Neural cell (in vitro differentiated cells): ENCODE results near the gene TCF23. TPM values are rescaled to one million over a fixed set of nuclear protein-coding genes. Genes with fewer than 3 reads are reported as not detected.
"Not testable (repeated sequence)": the region's sequence is repeated elsewhere in the genome, so short reads cannot be mapped to it uniquely, and the experiment has no call there.

ENCODE experiments used
- H2AFZ ChIP-seq: fragments of 200-600, 300-800 bp; sonication (generic), shearing (Covaris generic); 2 replicates; pipeline ENCODE4 v1.6.0; 2014; ENCODE audit warnings: low read depth, mild to moderate bottlenecking, antibody characterized with exemption, low read length, moderate library complexity
- H3F3A ChIP-seq: fragments of 200-600 bp; shearing (Covaris generic); 2 replicates; pipeline ENCODE4 v1.6.1; 2016; ENCODE audit warnings: mild to moderate bottlenecking, moderate library complexity, mixed read lengths, antibody characterized with exemption, low read length; ENCODE audit not compliant: insufficient read depth, poor library complexity, severe bottlenecking
- H3K27ac ChIP-seq: fragments of 200-600, 300-800 bp; sonication (generic), shearing (Covaris generic); 2 replicates; pipeline ENCODE4 v1.5.1; 2014; ENCODE audit warnings: mild to moderate bottlenecking, low read length, moderate library complexity
- H3K27me3 ChIP-seq: fragments of 300-800, 200-600 bp; sonication (generic), shearing (Covaris generic); 2 replicates; pipeline ENCODE4 v1.6.0; 2014; ENCODE audit warnings: mild to moderate bottlenecking, low read depth, low read length, moderate library complexity; ENCODE audit not compliant: insufficient read depth
- H3K36me3 ChIP-seq: fragments of 300-800, 200-600 bp; sonication (generic), shearing (Covaris generic); 2 replicates; pipeline ENCODE4 v1.5.1; 2014; ENCODE audit warnings: mild to moderate bottlenecking, antibody characterized with exemption, low read length, moderate library complexity; ENCODE audit not compliant: insufficient read depth
- H3K4me2 ChIP-seq: fragments of 300-800, 200-600 bp; sonication (generic), shearing (Covaris generic); 2 replicates; pipeline ENCODE4 v1.6.0; 2014; ENCODE audit warnings: mild to moderate bottlenecking, low read length
- H3K4me3 ChIP-seq: fragments of 300-800, 200-600 bp; sonication (generic), shearing (Covaris generic); 2 replicates; pipeline ENCODE4 v1.5.1; 2014; ENCODE audit warnings: mild to moderate bottlenecking, low read length, moderate library complexity
- H3K79me2 ChIP-seq: fragments of 200-600 bp; shearing (Covaris generic); replicated peaks from 2 replicates; pipeline ENCODE4 v1.6.0; 2014; ENCODE audit warnings: mild to moderate bottlenecking, low read length, moderate library complexity; ENCODE audit not compliant: insufficient read depth
- H3K9ac ChIP-seq: fragments of 300-800, 200-600 bp; sonication (generic), shearing (Covaris generic); 2 replicates; pipeline ENCODE4 v1.6.1; 2016; ENCODE audit warnings: mild to moderate bottlenecking, low read length, mixed read lengths
- H3K9me2 ChIP-seq: fragments of 200-600 bp; shearing (Covaris generic); 2 replicates; pipeline ENCODE4 v1.6.1; 2016; ENCODE audit warnings: mild to moderate bottlenecking, low read length, mixed read lengths; ENCODE audit not compliant: insufficient read depth
- H3K9me3 ChIP-seq: fragments of 200-600, 300-800 bp; sonication (generic), shearing (Covaris generic); 2 replicates; pipeline ENCODE4 v1.6.1; 2016; ENCODE audit warnings: mild to moderate bottlenecking, mixed run types, low read length, moderate library complexity, mixed read lengths
- H4K20me1 ChIP-seq: fragments of 200-600 bp; shearing (Covaris generic); 2 replicates; pipeline ENCODE4 v1.6.1; 2016; ENCODE audit warnings: mild to moderate bottlenecking, mixed run types; ENCODE audit not compliant: insufficient read depth
- CTCF ChIP-seq: fragments of 450-650 bp; IDR thresholded peaks from 2 replicates; pipeline ENCODE4 v1.5.1; 2014; ENCODE audit warnings: antibody characterized with exemption, mild to moderate bottlenecking, moderate library complexity; ENCODE audit not compliant: poor library complexity, severe bottlenecking
- EP300 ChIP-seq: fragments of 450-650 bp; conservative IDR thresholded peaks from 2 replicates; pipeline ENCODE4 v1.6.1; 2014; ENCODE audit warnings: antibody characterized with exemption, mild to moderate bottlenecking, moderate library complexity; ENCODE audit not compliant: poor library complexity, severe bottlenecking
- EZH2 ChIP-seq: fragments of 200-600, 300-800 bp; shearing (Covaris generic), sonication (generic); IDR thresholded peaks from 2 replicates; pipeline ENCODE4 v1.6.1; 2014; ENCODE audit warnings: antibody characterized with exemption, low read length, borderline replicate concordance, mild to moderate bottlenecking; ENCODE audit not compliant: insufficient read depth, poor library complexity, severe bottlenecking
- MXI1 ChIP-seq: fragments of 450-650 bp; conservative IDR thresholded peaks from 2 replicates; pipeline ENCODE4 v1.6.1; 2014; ENCODE audit warnings: antibody characterized with exemption, mild to moderate bottlenecking; ENCODE audit not compliant: poor library complexity, severe bottlenecking
- POLR2AphosphoS5 ChIP-seq: IDR thresholded peaks from 2 replicates; pipeline ENCODE4 v1.6.1; 2012
- RAD21 ChIP-seq: fragments of 450-650 bp; conservative IDR thresholded peaks from 2 replicates; pipeline ENCODE4 v1.6.1; 2014; ENCODE audit warnings: antibody characterized with exemption, mild to moderate bottlenecking, moderate library complexity
- SMC3 ChIP-seq: fragments of 450-650 bp; conservative IDR thresholded peaks from 2 replicates; pipeline ENCODE4 v1.6.1; 2014; ENCODE audit warnings: antibody characterized with exemption, mild to moderate bottlenecking, moderate library complexity; ENCODE audit not compliant: poor library complexity
- TAF1 ChIP-seq: IDR thresholded peaks from 2 replicates; pipeline ENCODE4 v1.6.1; 2012; ENCODE audit warnings: low read depth
- polyA plus RNA-seq: library from polyadenylated mRNA; depleted of rRNA; stranded (reverse); fragments of >200 nt; gene quantifications from 2 replicates; pipeline ENCODE4 v1.2.3, GENCODE V29; 2014
- TF ChIP-seq, protein P1 (sequence below): IDR thresholded peaks from 2 replicates; pipeline ENCODE4 v1.6.1; 2012; ENCODE audit warnings: borderline replicate concordance

Gene TCF23
- polyA plus RNA-seq, 1 donor from 2014 or later, result not detected

DNA sequence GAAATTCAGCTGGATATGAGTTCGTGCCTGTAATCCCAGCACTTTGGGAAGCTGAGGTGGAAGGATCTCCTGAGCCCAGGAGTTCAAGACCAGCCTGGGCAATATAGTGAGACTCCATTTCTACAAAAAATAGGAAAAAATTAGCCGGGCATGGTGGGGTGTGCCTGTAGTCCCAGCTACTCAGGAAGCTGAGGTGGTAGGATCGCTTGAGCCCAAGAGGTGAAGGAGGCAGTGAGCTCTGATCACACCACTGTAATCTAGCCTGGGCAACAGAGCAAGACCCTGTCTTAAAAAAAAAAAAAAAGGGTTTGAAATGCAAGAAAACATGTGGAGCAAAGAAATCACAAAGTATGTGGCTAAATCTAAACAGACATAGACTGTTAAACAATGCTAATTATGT lies 39.7 kb upstream of the TCF23 start:
- Histone ChIP-seq H3K4me2 (no peak overlapping the region), H3K4me3 (no peak overlapping the region), H3F3A (no peaks in the 10 kb centered on the region)

GRCh38 chr2:27110603-27111352 lies 38.0 kb upstream of the TCF23 start:
- H3F3A ChIP-seq, H3K36me3 ChIP-seq, H3K4me2 ChIP-seq, H4K20me1 ChIP-seq, H2AFZ ChIP-seq, H3K9me2 ChIP-seq, H3K27me3 ChIP-seq, H3K27ac ChIP-seq, H3K79me2 ChIP-seq, H3K4me3 ChIP-seq, H3K9ac ChIP-seq, H3K9me3 ChIP-seq: not testable (repeated sequence)

More for the DNA sequence above, 39.7 kb upstream of the TCF23 start:
- no peaks in the 10 kb centered on the region for H3K79me2 ChIP-seq
- no peaks in the 10 kb centered on the region for H4K20me1 ChIP-seq
- H3K27ac ChIP-seq, result no peak overlapping the region
- no peaks in the 10 kb centered on the region for H3K27me3 ChIP-seq
- no peaks in the 10 kb centered on the region for H3K9me3 ChIP-seq
- H3K36me3 ChIP-seq, result no peaks in the 10 kb centered on the region
- H2AFZ ChIP-seq, result no peak overlapping the region
- H3K9ac ChIP-seq, result no peak overlapping the region
- H3K9me2 ChIP-seq, result no peaks in the 10 kb centered on the region
- no peak for TF ChIP-seq EP300

DNA sequence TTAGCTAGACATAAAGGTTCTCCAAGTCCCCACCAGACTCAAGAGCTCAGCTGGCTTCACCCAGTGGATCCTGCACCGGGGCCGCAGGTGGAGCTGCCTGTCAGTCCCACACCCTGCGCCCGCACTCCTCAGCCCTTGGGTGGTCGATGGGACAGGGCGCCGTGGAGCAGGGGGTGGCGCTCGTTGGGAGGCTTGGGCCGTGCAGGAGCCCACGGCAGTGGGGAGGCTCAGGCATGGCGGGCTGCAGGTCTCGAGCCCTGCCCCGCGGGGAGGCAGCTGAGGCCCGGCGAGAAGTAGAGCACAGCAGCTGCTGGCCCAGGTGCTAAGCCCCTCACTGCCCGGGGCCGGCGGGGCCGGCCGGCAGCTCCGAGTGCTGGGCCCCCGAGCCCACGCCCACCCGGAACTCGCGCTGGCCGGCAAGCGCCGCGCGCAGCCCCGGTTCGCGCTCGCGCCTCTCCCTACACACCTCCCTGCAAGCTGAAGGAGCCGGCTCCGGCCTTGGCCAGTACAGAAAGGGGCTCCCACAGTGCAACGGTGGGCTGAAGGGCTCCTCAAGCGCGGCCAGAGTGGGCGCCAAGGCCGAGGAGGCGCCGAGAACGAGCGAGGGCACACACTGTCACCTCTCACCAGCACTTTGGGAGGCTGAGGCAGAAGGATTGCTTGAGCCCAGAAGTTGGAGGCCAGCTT lies 37.3 kb upstream of the TCF23 start:
- not testable (repeated sequence) for H3K9ac ChIP-seq, H4K20me1 ChIP-seq, H2AFZ ChIP-seq, H3F3A ChIP-seq, H3K27me3 ChIP-seq, H3K4me2 ChIP-seq, H3K9me3 ChIP-seq, H3K27ac ChIP-seq, H3K79me2 ChIP-seq, H3K4me3 ChIP-seq, H3K36me3 ChIP-seq, H3K9me2 ChIP-seq

GRCh38 chr2:27115519-27115918 lies 33.3 kb upstream of the TCF23 start:
- no peak overlapping the region for H3K27ac ChIP-seq
- H3F3A ChIP-seq, result no peaks in the 10 kb centered on the region
- no peaks in the 10 kb centered on the region for H3K9me2 ChIP-seq
- TF ChIP-seq CTCF (no peak), MXI1 (no peak), RAD21 (no peak), EZH2 (no peak), EP300 (no peak), POLR2AphosphoS5 (no peak), SMC3 (no peak), TAF1 (no peak)
- TF ChIP-seq, protein P1, sequence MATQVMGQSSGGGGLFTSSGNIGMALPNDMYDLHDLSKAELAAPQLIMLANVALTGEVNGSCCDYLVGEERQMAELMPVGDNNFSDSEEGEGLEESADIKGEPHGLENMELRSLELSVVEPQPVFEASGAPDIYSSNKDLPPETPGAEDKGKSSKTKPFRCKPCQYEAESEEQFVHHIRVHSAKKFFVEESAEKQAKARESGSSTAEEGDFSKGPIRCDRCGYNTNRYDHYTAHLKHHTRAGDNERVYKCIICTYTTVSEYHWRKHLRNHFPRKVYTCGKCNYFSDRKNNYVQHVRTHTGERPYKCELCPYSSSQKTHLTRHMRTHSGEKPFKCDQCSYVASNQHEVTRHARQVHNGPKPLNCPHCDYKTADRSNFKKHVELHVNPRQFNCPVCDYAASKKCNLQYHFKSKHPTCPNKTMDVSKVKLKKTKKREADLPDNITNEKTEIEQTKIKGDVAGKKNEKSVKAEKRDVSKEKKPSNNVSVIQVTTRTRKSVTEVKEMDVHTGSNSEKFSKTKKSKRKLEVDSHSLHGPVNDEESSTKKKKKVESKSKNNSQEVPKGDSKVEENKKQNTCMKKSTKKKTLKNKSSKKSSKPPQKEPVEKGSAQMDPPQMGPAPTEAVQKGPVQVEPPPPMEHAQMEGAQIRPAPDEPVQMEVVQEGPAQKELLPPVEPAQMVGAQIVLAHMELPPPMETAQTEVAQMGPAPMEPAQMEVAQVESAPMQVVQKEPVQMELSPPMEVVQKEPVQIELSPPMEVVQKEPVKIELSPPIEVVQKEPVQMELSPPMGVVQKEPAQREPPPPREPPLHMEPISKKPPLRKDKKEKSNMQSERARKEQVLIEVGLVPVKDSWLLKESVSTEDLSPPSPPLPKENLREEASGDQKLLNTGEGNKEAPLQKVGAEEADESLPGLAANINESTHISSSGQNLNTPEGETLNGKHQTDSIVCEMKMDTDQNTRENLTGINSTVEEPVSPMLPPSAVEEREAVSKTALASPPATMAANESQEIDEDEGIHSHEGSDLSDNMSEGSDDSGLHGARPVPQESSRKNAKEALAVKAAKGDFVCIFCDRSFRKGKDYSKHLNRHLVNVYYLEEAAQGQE, result no peak
- no peak overlapping the region for H3K4me2 ChIP-seq
- no peaks in the 10 kb centered on the region for H3K9me3 ChIP-seq
- H3K9ac ChIP-seq, result no peak overlapping the region
- no peaks in the 10 kb centered on the region for H4K20me1 ChIP-seq
- H3K4me3 ChIP-seq, result no peak overlapping the region
- no peaks in the 10 kb centered on the region for H3K79me2 ChIP-seq
- peaks cover 19% of the 10 kb centered on the region for H3K27me3 ChIP-seq
- no peaks in the 10 kb centered on the region for H3K36me3 ChIP-seq
- H2AFZ ChIP-seq, result no peak overlapping the region
